ENCODE data around the gene SFSWAP. TPM values are rescaled to one million over a fixed set of nuclear protein-coding genes. Genes with fewer than 3 reads are reported as not detected.

The SFSWAP gene
- total RNA-seq, 1 experiment from 2014 or later = 50.4 TPM

DNA sequence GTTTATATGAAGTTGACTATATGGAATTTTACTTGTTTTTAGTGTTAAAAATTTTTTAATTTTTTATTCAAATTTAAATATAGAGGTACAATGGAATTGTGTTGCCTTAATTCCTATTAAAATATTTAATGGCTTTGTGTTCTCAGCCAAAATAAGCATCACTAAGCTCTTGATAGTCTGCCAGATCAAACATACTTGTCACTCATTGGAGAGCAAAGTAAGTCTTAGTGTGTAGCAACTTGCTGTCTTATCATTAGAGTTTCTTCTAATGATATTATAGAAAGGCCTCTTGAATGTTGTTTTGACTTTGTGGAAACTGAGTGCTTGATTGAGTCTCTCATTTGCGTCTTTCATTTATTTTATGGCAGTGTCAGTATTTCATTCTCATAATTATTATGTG lies 10.7 kb downstream of the SFSWAP start:
- Histone ChIP-seq H4K20me1 (ENCODE audit: insufficient read depth) (peaks cover 11% of the 10 kb centered on the region; the same call in 1 of the 2 replicates), H3K27ac (ENCODE audit: low read depth, low read length) (no peak overlapping the region), H2AFZ (ENCODE audit: low read depth, low read length, poor library complexity, severe bottlenecking) (no peak overlapping the region), H3K4me3 (replicated peaks in 1 of 2; ENCODE audit: low read depth in 1 of 2, low read length in 2 of 2) (no peak overlapping the region), H3K4me2 (ENCODE audit: low read length) (no peak overlapping the region), H3K36me3 (ENCODE audit: control insufficient read depth in 1 of 2, insufficient read depth in 2 of 2, low read length in 2 of 2) (peaks cover 46 to 68% of the 10 kb centered on the region in 2 experiments), H3K9me3 (ENCODE audit: control insufficient read depth in 1 of 2, insufficient read depth in 1 of 2, low read depth in 1 of 2, low read length in 2 of 2) (no peaks in the 10 kb centered on the region), H3K9me2 (ENCODE audit: insufficient read depth) (no peaks in the 10 kb centered on the region), H3K79me2 (ENCODE audit: insufficient read depth, low read length) (peaks cover 95% of the 10 kb centered on the region), H3K27me3 (ENCODE audit: insufficient read depth, low read length) (no peaks in the 10 kb centered on the region), H3K9ac (ENCODE audit: low read length) (no peak overlapping the region), H3K4me1 (ENCODE audit: control insufficient read depth in 1 of 2, insufficient read depth in 2 of 2, low read length in 2 of 2) (no peaks in the 10 kb centered on the region)
- ChIA-PET RAD21 (ENCODE audit: low non-redundant PET in 1 of 2, low total read pairs in 2 of 2, uncharacterized antibody in 2 of 2, unreplicated experiment in 2 of 2) (no interaction called here), CTCF (no interaction called here), POLR2A (no interaction called here)
- DNase-seq (ENCODE audit: low read depth, low spot score) (no peak), ATAC-seq (no peak)
- BruUV-seq (replicated peaks) = no TSS peak
- intact Hi-C loops (cut with micrococcal nuclease) = no loop called here
- TF ChIP-seq, protein P1, sequence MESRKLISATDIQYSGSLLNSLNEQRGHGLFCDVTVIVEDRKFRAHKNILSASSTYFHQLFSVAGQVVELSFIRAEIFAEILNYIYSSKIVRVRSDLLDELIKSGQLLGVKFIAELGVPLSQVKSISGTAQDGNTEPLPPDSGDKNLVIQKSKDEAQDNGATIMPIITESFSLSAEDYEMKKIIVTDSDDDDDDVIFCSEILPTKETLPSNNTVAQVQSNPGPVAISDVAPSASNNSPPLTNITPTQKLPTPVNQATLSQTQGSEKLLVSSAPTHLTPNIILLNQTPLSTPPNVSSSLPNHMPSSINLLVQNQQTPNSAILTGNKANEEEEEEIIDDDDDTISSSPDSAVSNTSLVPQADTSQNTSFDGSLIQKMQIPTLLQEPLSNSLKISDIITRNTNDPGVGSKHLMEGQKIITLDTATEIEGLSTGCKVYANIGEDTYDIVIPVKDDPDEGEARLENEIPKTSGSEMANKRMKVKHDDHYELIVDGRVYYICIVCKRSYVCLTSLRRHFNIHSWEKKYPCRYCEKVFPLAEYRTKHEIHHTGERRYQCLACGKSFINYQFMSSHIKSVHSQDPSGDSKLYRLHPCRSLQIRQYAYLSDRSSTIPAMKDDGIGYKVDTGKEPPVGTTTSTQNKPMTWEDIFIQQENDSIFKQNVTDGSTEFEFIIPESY (IDR thresholded peaks at IDR 0.05; ENCODE audit: extremely low read depth, insufficient replicate concordance, low read length) = no peak
- TF ChIP-seq CBX3 (IDR thresholded peaks at IDR 0.05; ENCODE audit: low read depth) = no peak
- TF ChIP-seq EZH2phosphoT487 (IDR thresholded peaks at IDR 0.05; ENCODE audit: borderline replicate concordance) = no peak
- no peak for TF ChIP-seq JUND (IDR thresholded peaks at IDR 0.05)
- no peak for TF ChIP-seq TCF7L2 (IDR thresholded peaks at IDR 0.05; ENCODE audit: borderline replicate concordance, extremely low read depth, insufficient read depth, insufficient read length)
- TF ChIP-seq EGR1 (IDR thresholded peaks at IDR 0.05; ENCODE audit: low read depth) = no peak
- TF ChIP-seq FOSL1 (IDR thresholded peaks at IDR 0.05; ENCODE audit: low read depth) = no peak

DNA sequence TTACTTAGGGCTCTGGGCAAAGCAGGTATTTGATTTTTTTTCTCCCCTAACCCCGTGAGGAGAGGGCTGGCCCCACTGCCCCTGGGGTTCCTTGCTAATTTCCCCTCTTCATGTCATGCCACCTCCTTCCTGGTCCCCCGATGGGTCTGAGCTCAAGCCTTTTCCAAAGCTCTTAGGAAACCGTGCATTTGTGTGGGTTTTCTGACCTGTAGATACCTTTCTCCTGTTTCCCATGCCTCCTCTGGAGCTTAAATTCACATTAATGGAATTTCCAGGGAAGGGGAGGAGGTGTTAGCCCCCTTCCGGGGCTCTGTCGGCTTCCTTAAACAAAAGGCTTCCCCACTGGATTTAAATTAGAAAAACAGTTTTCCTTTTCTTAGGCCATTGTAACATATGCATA lies 12.6 kb downstream of the SFSWAP start:
- ChIA-PET RAD21 (ENCODE audit: low non-redundant PET in 1 of 2, low total read pairs in 2 of 2, uncharacterized antibody in 2 of 2, unreplicated experiment in 2 of 2) (no interaction called here), POLR2A (no interaction called here), CTCF (no interaction called here)
- ATAC-seq = no peak
- Histone ChIP-seq H3K4me2 (ENCODE audit: low read length) (no peak overlapping the region), H3K27me3 (ENCODE audit: insufficient read depth, low read length) (no peaks in the 10 kb centered on the region), H3K4me3 (replicated peaks in 1 of 2; ENCODE audit: low read depth in 1 of 2, low read length in 2 of 2) (no peak overlapping the region), H3K79me2 (ENCODE audit: insufficient read depth, low read length) (peaks cover 90% of the 10 kb centered on the region), H3K9me3 (ENCODE audit: control insufficient read depth in 1 of 2, insufficient read depth in 1 of 2, low read depth in 1 of 2, low read length in 2 of 2) (no peaks in the 10 kb centered on the region), H3K4me1 (ENCODE audit: control insufficient read depth in 1 of 2, insufficient read depth in 2 of 2, low read length in 2 of 2) (no peaks in the 10 kb centered on the region), H3K9me2 (ENCODE audit: insufficient read depth) (no peaks in the 10 kb centered on the region), H3K27ac (ENCODE audit: low read depth, low read length) (no peak overlapping the region), H4K20me1 (ENCODE audit: insufficient read depth) (peaks cover 15% of the 10 kb centered on the region; the same call in 1 of the 2 replicates), H3K36me3 (ENCODE audit: control insufficient read depth in 1 of 2, insufficient read depth in 2 of 2, low read length in 2 of 2) (peaks cover 49 to 72% of the 10 kb centered on the region in 2 experiments; a peak in 3 of 4 replicates), H2AFZ (ENCODE audit: low read depth, low read length, poor library complexity, severe bottlenecking) (no peak overlapping the region), H3K9ac (ENCODE audit: low read length) (no peak overlapping the region)
- intact Hi-C loops (cut with micrococcal nuclease) = no loop called here
- TF ChIP-seq ZNF274 (IDR thresholded peaks at IDR 0.05; ENCODE audit: low read depth, low read length) = no peak
- no peak for TF ChIP-seq SP1 (IDR thresholded peaks at IDR 0.05; ENCODE audit: low read depth)
- TF ChIP-seq YY1 (IDR thresholded peaks at IDR 0.05; ENCODE audit: extremely low read depth, insufficient replicate concordance, low read depth, low read length) = no peak
- TF ChIP-seq SIN3A (IDR thresholded peaks at IDR 0.05; ENCODE audit: low read depth) = no peak
- TF ChIP-seq, protein P2, sequence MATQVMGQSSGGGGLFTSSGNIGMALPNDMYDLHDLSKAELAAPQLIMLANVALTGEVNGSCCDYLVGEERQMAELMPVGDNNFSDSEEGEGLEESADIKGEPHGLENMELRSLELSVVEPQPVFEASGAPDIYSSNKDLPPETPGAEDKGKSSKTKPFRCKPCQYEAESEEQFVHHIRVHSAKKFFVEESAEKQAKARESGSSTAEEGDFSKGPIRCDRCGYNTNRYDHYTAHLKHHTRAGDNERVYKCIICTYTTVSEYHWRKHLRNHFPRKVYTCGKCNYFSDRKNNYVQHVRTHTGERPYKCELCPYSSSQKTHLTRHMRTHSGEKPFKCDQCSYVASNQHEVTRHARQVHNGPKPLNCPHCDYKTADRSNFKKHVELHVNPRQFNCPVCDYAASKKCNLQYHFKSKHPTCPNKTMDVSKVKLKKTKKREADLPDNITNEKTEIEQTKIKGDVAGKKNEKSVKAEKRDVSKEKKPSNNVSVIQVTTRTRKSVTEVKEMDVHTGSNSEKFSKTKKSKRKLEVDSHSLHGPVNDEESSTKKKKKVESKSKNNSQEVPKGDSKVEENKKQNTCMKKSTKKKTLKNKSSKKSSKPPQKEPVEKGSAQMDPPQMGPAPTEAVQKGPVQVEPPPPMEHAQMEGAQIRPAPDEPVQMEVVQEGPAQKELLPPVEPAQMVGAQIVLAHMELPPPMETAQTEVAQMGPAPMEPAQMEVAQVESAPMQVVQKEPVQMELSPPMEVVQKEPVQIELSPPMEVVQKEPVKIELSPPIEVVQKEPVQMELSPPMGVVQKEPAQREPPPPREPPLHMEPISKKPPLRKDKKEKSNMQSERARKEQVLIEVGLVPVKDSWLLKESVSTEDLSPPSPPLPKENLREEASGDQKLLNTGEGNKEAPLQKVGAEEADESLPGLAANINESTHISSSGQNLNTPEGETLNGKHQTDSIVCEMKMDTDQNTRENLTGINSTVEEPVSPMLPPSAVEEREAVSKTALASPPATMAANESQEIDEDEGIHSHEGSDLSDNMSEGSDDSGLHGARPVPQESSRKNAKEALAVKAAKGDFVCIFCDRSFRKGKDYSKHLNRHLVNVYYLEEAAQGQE (IDR thresholded peaks at IDR 0.05; ENCODE audit: low read depth) = no peak
- TF ChIP-seq, protein P3, sequence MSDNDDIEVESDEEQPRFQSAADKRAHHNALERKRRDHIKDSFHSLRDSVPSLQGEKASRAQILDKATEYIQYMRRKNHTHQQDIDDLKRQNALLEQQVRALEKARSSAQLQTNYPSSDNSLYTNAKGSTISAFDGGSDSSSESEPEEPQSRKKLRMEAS (IDR thresholded peaks at IDR 0.05) = no peak
- TF ChIP-seq CBX3 (IDR thresholded peaks at IDR 0.05; ENCODE audit: low read depth) = no peak
- TF ChIP-seq JUND (IDR thresholded peaks at IDR 0.05) = no peak
- no peak for TF ChIP-seq SRF (IDR thresholded peaks at IDR 0.05; ENCODE audit: low read depth)
- TF ChIP-seq EZH2 (IDR thresholded peaks at IDR 0.05) = no peak
- DNase-seq (ENCODE audit: low read depth, low spot score) = no peak
- BruUV-seq (replicated peaks) = no TSS peak
